Activated T-cell treated with anti-CD3 and anti-CD28 coated beads for 1 hour (primary cell): ENCODE data around the gene TIMM44.
"Not testable (repeated sequence)": the region's sequence is repeated elsewhere in the genome, so short reads cannot be mapped to it uniquely, and the experiment has no call there.

Experiments
- DNase-seq: peaks from one replicate; pipeline ENCODE4 v3.0.0-alpha.2; 2020; ENCODE audit warnings: low read depth

TIMM44 gene

GRCh38 chr19:7976461-7976860 lies 33.0 kb upstream of the TIMM44 start:
- DNase-seq, result no peak

GRCh38 chr19:7975037-7975436 lies 31.6 kb upstream of the TIMM44 start:
- no peak for DNase-seq

DNA sequence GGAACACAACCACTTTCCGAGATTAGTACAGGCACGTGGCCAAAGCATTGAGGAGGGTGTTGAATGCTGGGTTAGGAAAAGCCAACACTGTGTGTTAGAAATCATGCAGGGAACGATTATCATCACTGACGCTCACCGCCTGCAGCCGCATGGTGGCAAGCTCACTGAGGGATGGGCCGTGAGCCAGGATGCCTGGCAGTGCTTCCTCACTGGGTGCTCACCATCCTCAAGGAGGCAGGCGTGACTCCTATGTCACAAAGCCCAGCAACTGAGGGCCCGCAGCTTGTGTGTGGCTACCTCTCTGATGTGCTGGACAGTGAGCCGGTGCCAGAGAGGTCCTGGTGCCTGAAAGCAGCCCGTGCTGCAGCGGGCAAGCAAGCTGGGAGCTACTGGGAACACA lies 30.4 kb upstream of the TIMM44 start:
- DNase-seq, result no peak

GRCh38 chr19:7971553-7972520 lies 28.4 kb upstream of the TIMM44 start:
- DNase-seq, result no peak

- DNase-seq, result no peak
Measured at GRCh38 chr19:7970716-7971448, 27.4 kb upstream of the TIMM44 start.

DNA sequence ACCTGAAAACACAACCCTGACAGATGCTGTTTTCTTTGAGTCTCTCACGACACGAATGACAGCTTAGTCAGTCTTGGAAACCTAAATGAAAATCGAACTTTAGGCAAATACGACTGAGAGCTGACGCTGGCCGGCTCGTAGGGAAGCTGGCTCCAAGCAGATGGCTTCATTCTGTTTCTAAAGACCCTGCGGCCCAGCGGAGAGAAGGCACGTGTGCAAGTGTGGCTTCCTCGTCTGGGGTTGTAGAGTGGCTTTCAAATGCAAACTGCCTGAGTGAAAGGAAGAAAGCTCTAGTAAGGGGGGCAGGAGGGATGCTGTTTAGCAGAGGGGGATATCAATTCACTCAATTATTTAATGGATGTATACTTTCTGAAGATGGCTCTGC lies 26.1 kb upstream of the TIMM44 start:
- no peak for DNase-seq

GRCh38 chr19:7968796-7969554 lies 25.5 kb upstream of the TIMM44 start:
- DNase-seq, result no peak

- DNase-seq, result no peak
Measured at GRCh38 chr19:7968008-7968795, 24.7 kb upstream of the TIMM44 start.

GRCh38 chr19:7965921-7966665 lies 22.6 kb upstream of the TIMM44 start:
- DNase-seq, result no peak

- no peak for DNase-seq
Measured at GRCh38 chr19:7965259-7965841, 21.9 kb upstream of the TIMM44 start.

- DNase-seq, result no peak
Measured at GRCh38 chr19:7963566-7963965, 20.1 kb upstream of the TIMM44 start.

- no peak for DNase-seq
Measured at GRCh38 chr19:7962644-7963268, 19.3 kb upstream of the TIMM44 start.

DNA sequence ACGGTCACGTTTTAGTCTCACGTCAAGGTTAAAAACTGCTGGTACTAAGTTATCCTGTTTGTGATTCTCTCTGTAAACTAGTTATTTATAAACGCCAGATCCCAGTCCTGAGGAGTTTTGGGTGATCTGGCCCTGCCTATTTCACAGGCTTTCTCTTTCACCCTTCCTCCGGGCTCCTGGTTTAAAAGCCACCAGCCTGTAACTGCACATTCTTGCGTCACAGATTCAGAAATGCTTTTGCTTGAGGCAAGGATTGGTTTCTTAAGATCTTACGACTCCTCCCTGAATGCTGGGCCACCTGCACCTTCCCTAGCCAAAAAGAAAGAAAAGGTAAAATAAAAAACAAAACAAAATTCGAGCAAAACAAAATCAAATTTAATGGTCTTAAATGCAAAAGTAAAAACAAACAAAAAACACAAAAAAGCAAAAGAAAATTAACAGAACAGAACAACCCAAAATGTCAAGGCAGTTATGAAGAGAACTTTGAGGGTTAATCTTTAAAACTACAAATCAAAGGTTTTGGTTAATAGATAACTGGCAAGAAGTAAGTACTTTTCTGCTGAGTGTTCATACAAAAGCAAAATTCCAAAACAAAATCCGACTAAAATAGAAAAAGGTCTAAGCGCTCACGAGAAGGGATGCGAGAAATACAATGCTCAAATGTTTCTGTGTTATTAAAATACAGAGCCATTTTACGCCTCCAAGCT lies 18.6 kb upstream of the TIMM44 start:
- no peak for DNase-seq

GRCh38 chr19:7961082-7961481 lies 17.6 kb upstream of the TIMM44 start:
- DNase-seq, result not testable (repeated sequence)

DNA sequence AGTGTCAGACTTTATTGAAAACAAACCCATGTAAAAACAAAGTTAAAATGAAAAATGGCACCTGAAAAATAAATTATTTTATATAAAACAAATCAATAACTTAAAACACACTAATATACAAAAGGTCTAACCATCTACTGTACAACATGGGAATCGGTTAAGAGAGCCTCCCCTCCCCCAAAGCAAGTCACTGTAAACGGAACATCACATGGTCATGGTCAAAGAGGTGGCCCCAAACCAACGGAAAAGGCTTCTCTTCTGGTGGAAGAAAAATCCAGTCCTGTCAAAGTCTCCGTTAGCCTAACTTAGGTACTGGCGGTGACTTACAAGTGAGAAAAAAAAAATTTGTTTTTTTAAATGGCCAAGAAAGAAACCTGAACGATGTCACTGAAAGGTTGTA lies 15.7 kb upstream of the TIMM44 start:
- DNase-seq, result no peak

GRCh38 chr19:7955696-7956095 lies 12.2 kb upstream of the TIMM44 start:
- no peak for DNase-seq

DNA sequence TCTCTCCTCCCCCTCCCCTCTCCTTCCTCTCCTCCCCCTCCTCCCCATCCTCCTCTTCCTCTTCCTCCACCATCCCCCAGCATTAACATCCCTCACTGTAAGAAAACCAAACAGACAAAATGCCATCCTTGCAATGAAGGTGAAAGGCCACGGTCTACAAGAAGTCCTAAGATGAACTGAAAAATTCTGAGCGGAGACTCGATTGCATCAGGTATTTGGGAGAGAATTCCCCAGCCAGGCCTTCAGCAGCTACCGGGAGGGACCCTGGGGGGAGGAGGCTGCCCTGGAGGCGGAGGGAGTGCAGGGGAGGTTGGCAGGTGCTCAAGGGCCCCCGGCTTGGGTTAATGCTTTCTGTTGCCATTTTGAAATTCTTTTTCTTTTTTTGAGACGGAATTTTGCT lies 10.1 kb upstream of the TIMM44 start:
- no peak for DNase-seq

DNA sequence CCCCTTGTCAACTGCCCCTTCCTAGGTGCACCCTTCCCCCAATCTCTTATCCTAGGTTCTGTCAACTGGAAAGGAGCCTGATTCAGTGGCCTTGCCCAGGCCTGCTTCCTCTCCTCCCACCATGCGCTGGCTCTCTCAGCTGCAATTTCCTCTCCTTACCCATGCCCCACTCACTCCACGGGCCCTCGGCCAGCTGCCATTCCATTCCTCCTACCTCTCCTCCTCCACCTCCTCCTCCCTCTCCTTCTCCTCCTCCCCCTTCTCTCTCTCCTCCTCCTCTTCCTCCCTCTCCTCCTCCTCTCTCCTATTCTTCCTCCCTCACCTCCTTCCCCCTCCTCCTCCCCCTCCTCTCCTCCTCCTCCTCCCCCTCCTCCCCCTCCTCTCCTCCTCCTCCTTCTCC lies 9.6 kb upstream of the TIMM44 start:
- no peak for DNase-seq

DNA sequence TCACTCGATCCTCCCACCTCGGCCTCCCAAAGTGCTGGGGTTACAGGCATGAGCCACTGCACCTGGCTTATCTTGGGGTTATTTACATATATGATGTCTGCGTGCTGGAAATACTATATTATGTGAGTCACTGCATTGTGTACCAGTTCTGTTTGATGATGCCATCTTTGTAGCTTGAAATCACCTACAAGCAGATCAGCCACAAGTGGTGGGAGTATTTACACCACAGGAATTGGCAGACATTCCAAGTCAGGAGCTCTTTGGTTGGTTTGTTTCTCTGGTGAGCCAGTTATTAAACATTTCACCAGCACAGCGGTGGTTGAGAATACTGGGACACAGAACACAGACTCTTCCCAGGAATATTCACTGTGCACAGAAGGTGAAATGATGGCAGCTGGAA lies 4.5 kb upstream of the TIMM44 start:
- no peak for DNase-seq
